Measurements from ENCODE around the gene MYBL2. TPM values are rescaled to one million over a fixed set of nuclear protein-coding genes. Genes with fewer than 3 reads are reported as not detected.

Gene MYBL2
- total RNA-seq, 4 donors from 2014 or later: 0.20 TPM; not detected in 3

DNA sequence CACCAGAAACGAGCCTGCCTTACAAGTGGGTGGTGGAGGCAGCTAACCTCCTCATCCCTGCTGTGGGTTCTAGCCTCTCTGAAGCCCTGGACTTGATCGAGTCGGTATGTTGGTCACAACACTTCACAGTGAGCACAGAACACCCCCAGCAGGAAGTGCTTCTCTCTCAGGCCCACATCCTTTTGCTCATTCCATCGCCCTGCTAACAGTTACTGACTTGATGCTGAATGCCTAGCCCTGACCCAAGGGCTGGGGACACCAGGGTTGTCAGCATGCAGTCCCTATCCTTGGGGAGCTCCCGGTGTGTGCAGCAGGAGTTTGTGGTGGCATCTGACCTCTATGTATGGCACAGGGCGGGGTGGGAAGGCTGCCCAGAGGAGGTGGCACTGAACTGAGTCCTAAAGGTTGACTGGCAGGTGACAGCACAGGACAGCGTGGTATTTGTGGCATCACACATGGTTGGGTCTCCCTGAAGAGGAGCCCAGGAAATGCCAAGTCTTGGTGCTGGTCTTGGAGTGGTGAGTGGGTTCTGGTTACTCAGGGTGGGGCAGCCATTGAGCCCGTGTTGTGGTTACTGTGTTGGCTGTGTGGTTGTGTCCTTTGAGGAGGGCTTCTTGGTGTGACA lies 33.1 kb downstream of the MYBL2 start:
- H3K36me3 ChIP-seq: no peaks in the 10 kb centered on the region
- H3K4me1 ChIP-seq: no peaks in the 10 kb centered on the region
- H3K9me3 ChIP-seq: no peaks in the 10 kb centered on the region
- WGBS, 2 donors (ENCODE audit: low coverage in 1 of 2): 98% methylated on average over 4 of the region's 8 CpGs; no CpG with 5 or more reads in 1 of the 2 donors
- TF ChIP-seq, protein P1, sequence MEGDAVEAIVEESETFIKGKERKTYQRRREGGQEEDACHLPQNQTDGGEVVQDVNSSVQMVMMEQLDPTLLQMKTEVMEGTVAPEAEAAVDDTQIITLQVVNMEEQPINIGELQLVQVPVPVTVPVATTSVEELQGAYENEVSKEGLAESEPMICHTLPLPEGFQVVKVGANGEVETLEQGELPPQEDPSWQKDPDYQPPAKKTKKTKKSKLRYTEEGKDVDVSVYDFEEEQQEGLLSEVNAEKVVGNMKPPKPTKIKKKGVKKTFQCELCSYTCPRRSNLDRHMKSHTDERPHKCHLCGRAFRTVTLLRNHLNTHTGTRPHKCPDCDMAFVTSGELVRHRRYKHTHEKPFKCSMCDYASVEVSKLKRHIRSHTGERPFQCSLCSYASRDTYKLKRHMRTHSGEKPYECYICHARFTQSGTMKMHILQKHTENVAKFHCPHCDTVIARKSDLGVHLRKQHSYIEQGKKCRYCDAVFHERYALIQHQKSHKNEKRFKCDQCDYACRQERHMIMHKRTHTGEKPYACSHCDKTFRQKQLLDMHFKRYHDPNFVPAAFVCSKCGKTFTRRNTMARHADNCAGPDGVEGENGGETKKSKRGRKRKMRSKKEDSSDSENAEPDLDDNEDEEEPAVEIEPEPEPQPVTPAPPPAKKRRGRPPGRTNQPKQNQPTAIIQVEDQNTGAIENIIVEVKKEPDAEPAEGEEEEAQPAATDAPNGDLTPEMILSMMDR (IDR thresholded peaks at IDR 0.05): no peak
- TF ChIP-seq POLR2A (IDR thresholded peaks at IDR 0.05): no peak
- no peak for TF ChIP-seq EP300 (IDR thresholded peaks at IDR 0.05)
- TF ChIP-seq POLR2AphosphoS5 (IDR thresholded peaks at IDR 0.05): no peak
- no peak overlapping the region for H3K4me3 ChIP-seq
- ATAC-seq: no peak
- no peaks in the 10 kb centered on the region for H3K27me3 ChIP-seq
- no peak overlapping the region for H3K27ac ChIP-seq

DNA sequence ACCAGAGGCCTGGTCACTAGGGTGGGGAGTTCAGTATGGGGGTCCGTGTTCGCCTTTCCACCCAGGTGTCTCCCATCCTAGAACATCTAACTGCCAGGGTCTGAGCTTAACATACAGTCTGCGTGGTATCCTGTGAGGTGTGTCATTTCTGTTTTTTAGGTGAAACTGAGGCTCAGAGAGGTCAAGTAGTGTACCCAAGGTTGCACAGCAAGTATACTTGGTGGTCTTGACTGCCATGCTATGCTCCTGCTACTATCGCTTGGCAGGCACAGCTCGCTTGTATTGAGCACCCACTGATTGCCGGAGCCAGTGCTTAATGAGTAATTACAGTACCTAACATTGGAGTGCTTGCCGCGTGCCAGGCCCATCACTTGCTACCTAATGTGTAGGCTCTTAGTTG lies 33.7 kb downstream of the MYBL2 start:
- no peaks in the 10 kb centered on the region for H3K36me3 ChIP-seq
- H3K9me3 ChIP-seq: no peaks in the 10 kb centered on the region
- no peak for TF ChIP-seq POLR2AphosphoS5 (IDR thresholded peaks at IDR 0.05)
- TF ChIP-seq EP300 (IDR thresholded peaks at IDR 0.05): no peak
- TF ChIP-seq, protein P1 (IDR thresholded peaks at IDR 0.05): no peak
- no peak for TF ChIP-seq POLR2A (IDR thresholded peaks at IDR 0.05)
- 100% methylated on average over 2 to 3 of the region's 8 CpGs for WGBS, 2 donors (ENCODE audit: low coverage in 1 of 2)
- ATAC-seq: no peak
- H3K27me3 ChIP-seq: no peaks in the 10 kb centered on the region
- no peak overlapping the region for H3K4me3 ChIP-seq
- no peaks in the 10 kb centered on the region for H3K4me1 ChIP-seq
- no peak overlapping the region for H3K27ac ChIP-seq

DNA sequence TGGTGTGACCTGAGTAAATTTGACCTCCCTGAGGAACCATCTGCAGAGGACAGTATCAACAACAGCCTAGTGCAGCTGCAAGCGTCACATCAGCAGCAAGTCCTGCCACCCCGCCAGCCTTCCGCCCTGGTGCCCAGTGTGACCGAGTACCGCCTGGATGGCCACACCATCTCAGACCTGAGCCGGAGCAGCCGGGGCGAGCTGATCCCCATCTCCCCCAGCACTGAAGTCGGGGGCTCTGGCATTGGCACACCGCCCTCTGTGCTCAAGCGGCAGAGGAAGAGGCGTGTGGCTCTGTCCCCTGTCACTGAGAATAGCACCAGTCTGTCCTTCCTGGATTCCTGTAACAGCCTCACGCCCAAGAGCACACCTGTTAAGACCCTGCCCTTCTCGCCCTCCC lies 35.6 kb downstream of the MYBL2 start:
- Histone ChIP-seq H3K27ac (no peak overlapping the region), H3K4me1 (no peaks in the 10 kb centered on the region), H3K9me3 (no peaks in the 10 kb centered on the region), H3K4me3 (no peak overlapping the region), H3K36me3 (no peaks in the 10 kb centered on the region), H3K27me3 (no peaks in the 10 kb centered on the region)
- no peak for ATAC-seq
- no CpG with 5 or more reads among the region's 14 CpGs for WGBS, 2 donors (ENCODE audit: low coverage in 1 of 2)
- TF ChIP-seq POLR2AphosphoS5 (IDR thresholded peaks at IDR 0.05) (no peak), EP300 (IDR thresholded peaks at IDR 0.05) (no peak), POLR2A (IDR thresholded peaks at IDR 0.05) (no peak)
- TF ChIP-seq, protein P1 (IDR thresholded peaks at IDR 0.05): no peak

DNA sequence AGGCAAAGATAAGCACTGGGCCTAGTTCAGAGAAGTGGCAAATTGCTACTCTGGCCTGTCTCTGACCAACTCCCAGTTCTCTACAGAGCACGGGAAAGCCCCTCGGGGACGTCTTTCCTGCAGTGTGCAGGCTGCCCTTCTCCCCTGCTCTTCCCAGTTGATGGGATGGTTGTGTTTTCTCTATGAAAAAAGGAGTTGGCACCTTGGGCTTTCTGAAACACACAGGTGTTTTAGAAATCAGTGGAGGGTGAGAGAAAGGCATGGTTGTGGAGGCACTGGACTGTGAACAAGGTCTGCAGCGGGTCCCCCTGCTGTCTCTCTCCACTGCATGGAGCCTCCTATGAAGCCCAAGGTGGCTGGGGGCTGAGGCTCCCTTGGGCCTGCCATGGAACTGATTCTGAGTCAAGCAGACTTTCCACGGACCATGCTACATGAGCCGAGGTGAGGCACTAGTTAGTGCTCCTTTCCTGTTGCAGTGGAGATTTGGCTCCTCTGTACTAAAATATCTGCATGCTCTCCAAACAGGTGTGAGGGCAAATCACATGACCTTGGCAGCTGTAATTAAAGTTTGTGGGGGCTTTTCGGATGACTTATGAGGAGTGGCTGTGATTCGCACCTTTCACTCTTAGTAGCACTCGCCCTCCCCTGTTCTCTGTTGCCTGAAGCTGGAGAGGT lies 43.6 kb downstream of the MYBL2 start:
- TF ChIP-seq POLR2AphosphoS5 (IDR thresholded peaks at IDR 0.05): no peak
- no peak for TF ChIP-seq POLR2A (IDR thresholded peaks at IDR 0.05)
- no peak for TF ChIP-seq EP300 (IDR thresholded peaks at IDR 0.05)
- TF ChIP-seq, protein P1 (IDR thresholded peaks at IDR 0.05): no peak
- Histone ChIP-seq H3K9me3 (no peaks in the 10 kb centered on the region), H3K4me3 (no peak overlapping the region), H3K27me3 (no peaks in the 10 kb centered on the region), H3K27ac (no peak overlapping the region), H3K36me3 (no peaks in the 10 kb centered on the region), H3K4me1 (no peaks in the 10 kb centered on the region)
- no peak for ATAC-seq
- 88% methylated on average over 3 of the region's 9 CpGs; no CpG with 5 or more reads in 1 of the 2 donors for WGBS, 2 donors (ENCODE audit: low coverage in 1 of 2)

Data from gastroesophageal sphincter (tissue), 4 donors.